HepG2 (cell line): Measurements from ENCODE around the gene BBC3. TPM values are rescaled to one million over a fixed set of nuclear protein-coding genes. Genes with fewer than 3 reads are reported as not detected.

Source experiments
- KLF12 ChIP-seq: sonication (generic); formaldehyde crosslinking; IDR thresholded peaks from 2 replicates; pipeline ENCODE4 v1.4.0; 2020; ENCODE audit warnings: missing genetic modification reagents, borderline replicate concordance
- MED1 ChIP-seq: sonication (generic); formaldehyde crosslinking; IDR thresholded peaks from 2 replicates; pipeline ENCODE4 v1.4.0; 2020; ENCODE audit warnings: missing genetic modification reagents
- PCBP2 ChIP-seq: fragments of 200-400 bp; formaldehyde crosslinking; optimal IDR thresholded peaks from 2 replicates; pipeline ENCODE3; 2018; ENCODE audit warnings: low read length, low read depth; ENCODE audit not compliant: poor library complexity, severe bottlenecking
- PRPF4 ChIP-seq: fragments of 200-400 bp; formaldehyde crosslinking; IDR thresholded peaks from 2 replicates; pipeline ENCODE4 v1.6.1; 2016; ENCODE audit warnings: low read length, low read depth; ENCODE audit not compliant: poor library complexity, severe bottlenecking
- ZBTB14 ChIP-seq: sonication (generic); formaldehyde crosslinking; IDR thresholded peaks from 2 replicates; pipeline ENCODE4 v1.4.0; 2020; ENCODE audit warnings: missing genetic modification reagents
- ZIK1 ChIP-seq: sonication (generic); formaldehyde crosslinking; IDR thresholded peaks from 2 replicates; pipeline ENCODE4 v1.5.0; 2020; ENCODE audit warnings: mild to moderate bottlenecking, low read depth, missing genetic modification reagents, borderline replicate concordance
- ZNF343 ChIP-seq: sonication (generic); formaldehyde crosslinking; IDR thresholded peaks from 2 replicates; pipeline ENCODE4 v1.4.0; 2020; ENCODE audit warnings: mild to moderate bottlenecking, missing genetic modification reagents
- ZNF569 ChIP-seq: sonication (generic); formaldehyde crosslinking; IDR thresholded peaks from 2 replicates; pipeline ENCODE4 v1.5.0; 2020; ENCODE audit warnings: mild to moderate bottlenecking, missing genetic modification reagents, moderate library complexity, borderline replicate concordance
- ZNF607 ChIP-seq: sonication (generic); formaldehyde crosslinking; IDR thresholded peaks from 2 replicates; pipeline ENCODE4 v1.5.1; 2020; ENCODE audit warnings: missing genetic modification reagents, mild to moderate bottlenecking, borderline replicate concordance
- polyA plus RNA-seq, 8 experiments: library from polyadenylated mRNA; depleted of rRNA in 3 of 8; stranded (reverse) in 7 of 8; unstranded in 1 of 8; fragments of >200 nt; fragmentation: Illumina TruSeq in 4 of 8; extraction: Trizol in 4 of 8; gene quantifications; 2 replicates each; pipeline versions ENCODE4 v1.2.1 to v1.2.3, GENCODE V29; 2011 to 2016; ENCODE audit warnings: low read depth in 4 of 8, missing spikeins in 1 of 8, mixed read lengths in 1 of 8; ENCODE audit not compliant: insufficient read depth in 1 of 8
- total RNA-seq, 5 experiments: library from RNA; depleted of rRNA; stranded (reverse); fragments of >200 nt; fragmentation: Illumina TruSeq; extraction: Trizol; gene quantifications; 2 replicates each; pipeline ENCODE4 v1.2.3, GENCODE V29; 2016; ENCODE audit warnings: low read depth in 1 of 5
- TF ChIP-seq, protein P1 (sequence below): sonication (generic); formaldehyde crosslinking; IDR thresholded peaks from 2 replicates; pipeline ENCODE4 v1.4.0; 2020; ENCODE audit warnings: missing genetic modification reagents, borderline replicate concordance
- TF ChIP-seq, protein P2 (sequence below): sonication (generic); formaldehyde crosslinking; IDR thresholded peaks from 2 replicates; pipeline ENCODE4; 2020; ENCODE audit warnings: missing genetic modification reagents, mild to moderate bottlenecking, borderline replicate concordance
- TF ChIP-seq, protein P3 (sequence below): sonication (generic); formaldehyde crosslinking; IDR thresholded peaks from 2 replicates; pipeline ENCODE4 v1.9.0; 2021; ENCODE audit warnings: missing genetic modification reagents, mild to moderate bottlenecking, borderline replicate concordance

Gene BBC3
- total and polyA plus RNA-seq, 2 of the 13 experiments (the other 11 are each of a cell fraction or from before 2014, with no cell fraction given), result 6.1 to 8.8 TPM

GRCh38 chr19:47226426-47227351, 4.3 kb downstream of the BBC3 start (continued):
- TF ChIP-seq, protein P1, sequence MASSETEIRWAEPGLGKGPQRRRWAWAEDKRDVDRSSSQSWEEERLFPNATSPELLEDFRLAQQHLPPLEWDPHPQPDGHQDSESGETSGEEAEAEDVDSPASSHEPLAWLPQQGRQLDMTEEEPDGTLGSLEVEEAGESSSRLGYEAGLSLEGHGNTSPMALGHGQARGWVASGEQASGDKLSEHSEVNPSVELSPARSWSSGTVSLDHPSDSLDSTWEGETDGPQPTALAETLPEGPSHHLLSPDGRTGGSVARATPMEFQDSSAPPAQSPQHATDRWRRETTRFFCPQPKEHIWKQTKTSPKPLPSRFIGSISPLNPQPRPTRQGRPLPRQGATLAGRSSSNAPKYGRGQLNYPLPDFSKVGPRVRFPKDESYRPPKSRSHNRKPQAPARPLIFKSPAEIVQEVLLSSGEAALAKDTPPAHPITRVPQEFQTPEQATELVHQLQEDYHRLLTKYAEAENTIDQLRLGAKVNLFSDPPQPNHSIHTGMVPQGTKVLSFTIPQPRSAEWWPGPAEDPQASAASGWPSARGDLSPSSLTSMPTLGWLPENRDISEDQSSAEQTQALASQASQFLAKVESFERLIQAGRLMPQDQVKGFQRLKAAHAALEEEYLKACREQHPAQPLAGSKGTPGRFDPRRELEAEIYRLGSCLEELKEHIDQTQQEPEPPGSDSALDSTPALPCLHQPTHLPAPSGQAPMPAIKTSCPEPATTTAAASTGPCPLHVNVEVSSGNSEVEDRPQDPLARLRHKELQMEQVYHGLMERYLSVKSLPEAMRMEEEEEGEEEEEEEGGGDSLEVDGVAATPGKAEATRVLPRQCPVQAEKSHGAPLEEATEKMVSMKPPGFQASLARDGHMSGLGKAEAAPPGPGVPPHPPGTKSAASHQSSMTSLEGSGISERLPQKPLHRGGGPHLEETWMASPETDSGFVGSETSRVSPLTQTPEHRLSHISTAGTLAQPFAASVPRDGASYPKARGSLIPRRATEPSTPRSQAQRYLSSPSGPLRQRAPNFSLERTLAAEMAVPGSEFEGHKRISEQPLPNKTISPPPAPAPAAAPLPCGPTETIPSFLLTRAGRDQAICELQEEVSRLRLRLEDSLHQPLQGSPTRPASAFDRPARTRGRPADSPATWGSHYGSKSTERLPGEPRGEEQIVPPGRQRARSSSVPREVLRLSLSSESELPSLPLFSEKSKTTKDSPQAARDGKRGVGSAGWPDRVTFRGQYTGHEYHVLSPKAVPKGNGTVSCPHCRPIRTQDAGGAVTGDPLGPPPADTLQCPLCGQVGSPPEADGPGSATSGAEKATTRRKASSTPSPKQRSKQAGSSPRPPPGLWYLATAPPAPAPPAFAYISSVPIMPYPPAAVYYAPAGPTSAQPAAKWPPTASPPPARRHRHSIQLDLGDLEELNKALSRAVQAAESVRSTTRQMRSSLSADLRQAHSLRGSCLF (CRISPR knock-in tag), result no peak
- TF ChIP-seq PCBP2 (peak; percentile 8), MED1 (CRISPR knock-in tag) (0 out of 2 replicates have a peak, but pooled peaks have one; percentile 60), ZNF607 (CRISPR knock-in tag) (no peak), ZBTB14 (no peak), KLF12 (peak; percentile 39), PRPF4 (no peak), ZNF569 (CRISPR knock-in tag) (no peak), ZNF343 (0 out of 2 replicates have a peak, but pooled peaks have one; percentile 25), ZIK1 (0 out of 2 replicates have a peak, but pooled peaks have one; percentile 14)
- TF ChIP-seq, protein P2, sequence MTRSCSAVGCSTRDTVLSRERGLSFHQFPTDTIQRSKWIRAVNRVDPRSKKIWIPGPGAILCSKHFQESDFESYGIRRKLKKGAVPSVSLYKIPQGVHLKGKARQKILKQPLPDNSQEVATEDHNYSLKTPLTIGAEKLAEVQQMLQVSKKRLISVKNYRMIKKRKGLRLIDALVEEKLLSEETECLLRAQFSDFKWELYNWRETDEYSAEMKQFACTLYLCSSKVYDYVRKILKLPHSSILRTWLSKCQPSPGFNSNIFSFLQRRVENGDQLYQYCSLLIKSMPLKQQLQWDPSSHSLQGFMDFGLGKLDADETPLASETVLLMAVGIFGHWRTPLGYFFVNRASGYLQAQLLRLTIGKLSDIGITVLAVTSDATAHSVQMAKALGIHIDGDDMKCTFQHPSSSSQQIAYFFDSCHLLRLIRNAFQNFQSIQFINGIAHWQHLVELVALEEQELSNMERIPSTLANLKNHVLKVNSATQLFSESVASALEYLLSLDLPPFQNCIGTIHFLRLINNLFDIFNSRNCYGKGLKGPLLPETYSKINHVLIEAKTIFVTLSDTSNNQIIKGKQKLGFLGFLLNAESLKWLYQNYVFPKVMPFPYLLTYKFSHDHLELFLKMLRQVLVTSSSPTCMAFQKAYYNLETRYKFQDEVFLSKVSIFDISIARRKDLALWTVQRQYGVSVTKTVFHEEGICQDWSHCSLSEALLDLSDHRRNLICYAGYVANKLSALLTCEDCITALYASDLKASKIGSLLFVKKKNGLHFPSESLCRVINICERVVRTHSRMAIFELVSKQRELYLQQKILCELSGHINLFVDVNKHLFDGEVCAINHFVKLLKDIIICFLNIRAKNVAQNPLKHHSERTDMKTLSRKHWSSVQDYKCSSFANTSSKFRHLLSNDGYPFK, result peak; percentile 44; the same call in 1 of the 2 replicates
- TF ChIP-seq, protein P3, sequence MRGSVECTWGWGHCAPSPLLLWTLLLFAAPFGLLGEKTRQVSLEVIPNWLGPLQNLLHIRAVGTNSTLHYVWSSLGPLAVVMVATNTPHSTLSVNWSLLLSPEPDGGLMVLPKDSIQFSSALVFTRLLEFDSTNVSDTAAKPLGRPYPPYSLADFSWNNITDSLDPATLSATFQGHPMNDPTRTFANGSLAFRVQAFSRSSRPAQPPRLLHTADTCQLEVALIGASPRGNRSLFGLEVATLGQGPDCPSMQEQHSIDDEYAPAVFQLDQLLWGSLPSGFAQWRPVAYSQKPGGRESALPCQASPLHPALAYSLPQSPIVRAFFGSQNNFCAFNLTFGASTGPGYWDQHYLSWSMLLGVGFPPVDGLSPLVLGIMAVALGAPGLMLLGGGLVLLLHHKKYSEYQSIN, result no peak
